Suprapubic skin (tissue), 4 donors: ENCODE data around the gene SYNRG.
A peak's percentile ranks its signal among the peaks of the same experiment; 100 is the strongest.

Experiments
- CTCF ChIP-seq, 2 donors: fragments of 200-600 bp in 1 of 2; fragments of 450-650 bp in 1 of 2; sonication (generic) in 1 of 2; IDR thresholded peaks; one replicate each; pipeline ENCODE4 v1.5.1; 2016 to 2019; ENCODE audit warnings: antibody characterized with exemption in 2 of 2, mild to moderate bottlenecking in 1 of 2, moderate library complexity in 1 of 2
- EP300 ChIP-seq: sonication (generic); formaldehyde crosslinking; IDR thresholded peaks from one replicate; pipeline ENCODE4 v1.6.1; 2017; ENCODE audit warnings: antibody characterized with exemption
- POLR2A ChIP-seq, 2 donors: fragments of 450-650 bp; IDR thresholded peaks; one replicate each; pipeline ENCODE4 v1.6.1; 2017; ENCODE audit warnings: antibody characterized with exemption in 2 of 2, mild to moderate bottlenecking in 2 of 2, moderate library complexity in 2 of 2
- POLR2AphosphoS5 ChIP-seq, 3 donors: sonication (generic); formaldehyde crosslinking; IDR thresholded peaks; one replicate each; pipeline ENCODE4 v1.6.1; 2017; ENCODE audit warnings: antibody characterized with exemption in 3 of 3

GRCh38 chr17:37506678-37507077, 102.5 kb downstream of the SYNRG start:
- TF ChIP-seq CTCF (IDR thresholded peaks at IDR 0.05) (peak; percentile 30 to 53), POLR2A (IDR thresholded peaks at IDR 0.05) (no peak), POLR2AphosphoS5 (IDR thresholded peaks at IDR 0.05) (no peak), EP300 (no peak)
